Endothelial cell (in vitro differentiated cells): Measurements from ENCODE around the gene GALNT7. TPM values are rescaled to one million over a fixed set of nuclear protein-coding genes. Genes with fewer than 3 reads are reported as not detected.

Experiments used
- DNase-seq: peaks from one replicate; pipeline ENCODE4 v3.0.0; 2021; ENCODE audit warnings: low spot score
- H3K27ac Mint-ChIP-seq: one replicate; pipeline ENCODE4 v1.8.0; 2021; ENCODE audit warnings: mixed read lengths, inconsistent platforms; ENCODE audit not compliant: unreplicated experiment
- H3K27me3 Mint-ChIP-seq: one replicate; pipeline ENCODE4 v1.8.0; 2021; ENCODE audit warnings: mild to moderate bottlenecking, moderate library complexity, mixed read lengths, inconsistent platforms; ENCODE audit not compliant: unreplicated experiment
- H3K36me3 Mint-ChIP-seq: one replicate; pipeline ENCODE4 v1.8.0; 2021; ENCODE audit warnings: mild to moderate bottlenecking, low read depth, mixed read lengths, inconsistent platforms; ENCODE audit not compliant: unreplicated experiment
- H3K4me1 Mint-ChIP-seq: one replicate; pipeline ENCODE4 v1.8.0; 2021; ENCODE audit warnings: mild to moderate bottlenecking, mixed read lengths, inconsistent platforms; ENCODE audit not compliant: unreplicated experiment
- H3K4me3 Mint-ChIP-seq: one replicate; pipeline ENCODE4 v1.8.0; 2021; ENCODE audit warnings: mild to moderate bottlenecking, mixed read lengths, inconsistent platforms; ENCODE audit not compliant: unreplicated experiment
- H3K9me3 Mint-ChIP-seq: one replicate; pipeline ENCODE4 v1.8.0; 2021; ENCODE audit warnings: mixed read lengths, inconsistent platforms; ENCODE audit not compliant: unreplicated experiment
- total RNA-seq: library from RNA; stranded (reverse); fragmentation: NEBNext Ultra II Directional; extraction: Animal tissue kit (Norgen Biotek cat#: 25700); gene quantifications from one replicate; pipeline ENCODE4 v1.2.1, GENCODE V29; 2021; ENCODE audit not compliant: unreplicated experiment
- TF ChIP-seq, protein P1 (sequence below): fragments of 200-600 bp; sonication (generic); IDR thresholded peaks from one replicate; pipeline ENCODE4 v1.5.0; 2021; ENCODE audit warnings: antibody characterized with exemption; ENCODE audit not compliant: unreplicated experiment

The GALNT7 gene
- total RNA-seq, 1 donor from 2014 or later = 80.9 TPM

DNA sequence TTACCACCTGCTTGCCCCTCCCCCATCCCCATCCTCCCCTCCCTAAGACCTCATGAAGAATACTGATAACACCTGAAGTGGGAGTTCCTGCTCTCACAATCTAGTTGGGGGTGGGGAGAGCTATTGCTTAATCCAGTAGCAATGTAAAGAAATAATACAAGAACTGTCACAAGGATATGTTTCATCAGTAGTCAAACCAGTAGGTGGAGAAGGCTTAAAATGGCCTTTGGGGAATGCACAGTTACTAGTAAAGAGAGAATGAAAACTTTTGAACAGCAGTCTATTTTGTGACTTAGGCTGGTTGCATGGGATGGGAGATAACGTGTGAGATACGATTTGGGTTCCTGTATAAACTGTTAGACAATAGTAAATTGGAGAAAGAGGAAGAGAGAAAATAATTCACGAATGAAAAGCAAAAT, 6.0 kb downstream of the GALNT7 start:
- Mint-ChIP-seq H3K27me3 (peaks cover 11% of the 10 kb centered on the region), H3K4me1 (peaks cover 65% of the 10 kb centered on the region), H3K9me3 (no peaks in the 10 kb centered on the region), H3K4me3 (no peak overlapping the region), H3K27ac (no peak overlapping the region), H3K36me3 (peaks cover 4% of the 10 kb centered on the region)
- TF ChIP-seq, protein P1, sequence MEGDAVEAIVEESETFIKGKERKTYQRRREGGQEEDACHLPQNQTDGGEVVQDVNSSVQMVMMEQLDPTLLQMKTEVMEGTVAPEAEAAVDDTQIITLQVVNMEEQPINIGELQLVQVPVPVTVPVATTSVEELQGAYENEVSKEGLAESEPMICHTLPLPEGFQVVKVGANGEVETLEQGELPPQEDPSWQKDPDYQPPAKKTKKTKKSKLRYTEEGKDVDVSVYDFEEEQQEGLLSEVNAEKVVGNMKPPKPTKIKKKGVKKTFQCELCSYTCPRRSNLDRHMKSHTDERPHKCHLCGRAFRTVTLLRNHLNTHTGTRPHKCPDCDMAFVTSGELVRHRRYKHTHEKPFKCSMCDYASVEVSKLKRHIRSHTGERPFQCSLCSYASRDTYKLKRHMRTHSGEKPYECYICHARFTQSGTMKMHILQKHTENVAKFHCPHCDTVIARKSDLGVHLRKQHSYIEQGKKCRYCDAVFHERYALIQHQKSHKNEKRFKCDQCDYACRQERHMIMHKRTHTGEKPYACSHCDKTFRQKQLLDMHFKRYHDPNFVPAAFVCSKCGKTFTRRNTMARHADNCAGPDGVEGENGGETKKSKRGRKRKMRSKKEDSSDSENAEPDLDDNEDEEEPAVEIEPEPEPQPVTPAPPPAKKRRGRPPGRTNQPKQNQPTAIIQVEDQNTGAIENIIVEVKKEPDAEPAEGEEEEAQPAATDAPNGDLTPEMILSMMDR = no peak
- no peak for DNase-seq

DNA sequence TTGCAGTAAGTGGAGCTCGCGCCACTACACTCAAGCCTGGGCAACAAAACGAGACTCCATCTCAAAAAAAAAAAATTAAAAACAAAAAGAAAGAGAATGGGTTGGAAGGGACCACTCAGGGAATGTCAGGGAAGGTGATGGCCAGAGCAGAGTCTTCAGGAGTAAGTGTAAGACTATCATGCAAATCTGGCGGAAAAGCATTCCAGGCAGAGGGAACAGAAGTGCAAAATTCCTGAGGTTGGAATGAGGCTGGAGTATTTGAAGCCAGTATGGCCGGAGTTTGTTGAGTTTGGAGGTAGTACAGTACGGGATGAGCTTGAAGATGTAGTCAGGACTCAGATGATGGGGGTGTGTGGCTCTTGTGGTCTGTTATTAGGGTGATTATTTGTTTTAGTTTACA, 7.4 kb downstream of the GALNT7 start:
- Mint-ChIP-seq H3K4me3 (no peak overlapping the region), H3K36me3 (no peaks in the 10 kb centered on the region), H3K27me3 (peaks cover 3% of the 10 kb centered on the region), H3K4me1 (peaks cover 56% of the 10 kb centered on the region), H3K9me3 (no peaks in the 10 kb centered on the region), H3K27ac (no peak overlapping the region)
- no peak for DNase-seq
- TF ChIP-seq, protein P1 = no peak

DNA sequence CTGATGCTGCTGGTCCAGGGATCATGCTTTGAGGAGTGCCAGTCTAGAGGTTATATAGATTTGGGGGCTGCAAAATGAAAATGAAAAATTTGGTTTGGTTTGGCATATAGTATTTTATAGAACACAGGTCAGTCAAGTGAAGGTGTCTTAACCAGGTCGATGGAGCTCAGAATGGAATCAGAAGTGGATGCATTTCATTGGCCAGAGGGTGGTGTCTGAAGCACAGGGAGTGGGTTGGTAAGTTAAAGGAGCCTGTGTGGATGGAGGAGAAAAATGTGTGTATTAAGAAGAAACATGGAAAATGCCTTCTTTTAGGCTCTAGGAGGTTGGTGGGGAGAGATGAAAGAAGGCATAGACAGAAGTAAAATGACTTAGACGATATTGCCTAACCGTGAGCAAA, 8.6 kb downstream of the GALNT7 start:
- no peak for DNase-seq
- peaks cover 1% of the 10 kb centered on the region for H3K27me3 Mint-ChIP-seq
- H3K4me1 Mint-ChIP-seq = peaks cover 44% of the 10 kb centered on the region
- H3K4me3 Mint-ChIP-seq = no peak overlapping the region
- H3K9me3 Mint-ChIP-seq = no peaks in the 10 kb centered on the region
- H3K27ac Mint-ChIP-seq = no peak overlapping the region
- no peaks in the 10 kb centered on the region for H3K36me3 Mint-ChIP-seq
- TF ChIP-seq, protein P1 = no peak

DNA sequence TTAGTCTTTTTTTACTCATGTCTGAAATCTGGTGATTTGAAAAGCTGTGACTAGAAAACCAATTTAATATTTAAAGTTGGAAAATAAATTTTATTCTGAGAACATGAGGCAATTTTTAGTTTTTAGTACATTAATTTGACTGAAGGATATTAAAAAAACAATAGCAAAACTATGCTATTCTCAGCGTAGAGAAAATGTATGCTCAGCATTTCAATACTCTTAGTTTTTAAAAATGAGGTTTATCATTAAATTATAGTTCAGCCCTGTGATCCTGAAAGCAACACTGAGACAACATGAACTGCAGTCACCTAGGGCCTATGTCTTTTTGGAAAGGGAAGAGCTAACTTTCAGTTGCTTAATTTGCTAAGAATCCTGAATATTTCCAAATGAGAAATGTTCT, 9.5 kb downstream of the GALNT7 start:
- TF ChIP-seq, protein P1 = no peak
- Mint-ChIP-seq H3K27me3 (no peaks in the 10 kb centered on the region), H3K4me3 (no peak overlapping the region), H3K4me1 (peaks cover 36% of the 10 kb centered on the region), H3K9me3 (no peaks in the 10 kb centered on the region), H3K36me3 (peaks cover 4% of the 10 kb centered on the region), H3K27ac (no peak overlapping the region)
- no peak for DNase-seq

DNA sequence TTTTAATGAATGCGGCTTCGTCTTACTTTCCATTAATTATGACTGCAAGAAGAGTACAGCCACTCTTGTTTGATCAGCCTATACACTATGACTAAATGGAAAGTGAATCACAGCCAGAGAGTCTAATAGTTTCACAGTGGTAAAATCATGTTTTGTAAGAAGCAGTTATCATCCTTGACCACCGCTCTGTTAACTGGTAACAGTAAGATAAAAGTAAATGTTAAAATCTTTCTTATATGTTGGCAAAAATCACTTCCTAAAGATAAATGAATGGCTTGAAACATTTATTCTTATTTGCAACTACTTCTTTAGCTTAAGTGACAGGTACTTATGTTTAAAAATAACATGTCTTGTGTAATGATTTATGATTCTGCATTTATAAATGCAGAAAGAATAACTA, 13.2 kb downstream of the GALNT7 start:
- peaks cover 6% of the 10 kb centered on the region for H3K36me3 Mint-ChIP-seq
- no peak for DNase-seq
- no peak overlapping the region for H3K4me3 Mint-ChIP-seq
- H3K27ac Mint-ChIP-seq = no peak overlapping the region
- no peaks in the 10 kb centered on the region for H3K9me3 Mint-ChIP-seq
- no peaks in the 10 kb centered on the region for H3K27me3 Mint-ChIP-seq
- peaks cover 23% of the 10 kb centered on the region for H3K4me1 Mint-ChIP-seq
- TF ChIP-seq, protein P1 = no peak
